HG03064 (cell line): ENCODE data around the gene SIGLEC9.
"Not testable (repeated sequence)": the region's sequence is repeated elsewhere in the genome, so short reads cannot be mapped to it uniquely, and the experiment has no call there.

Experiments
- ATAC-seq: cut with Tn5 transposase; IDR thresholded peaks from one replicate; pipeline ENCODE4 v1.9.1; 2021; ENCODE audit warnings: low read depth; ENCODE audit not compliant: unreplicated experiment

The SIGLEC9 gene

GRCh38 chr19:51142119-51142518 is 17.4 kb downstream of the SIGLEC9 start, which contains the start of gene SIGLEC7:
TSS of gene SIGLEC7 (plus strand) at chr19:51142301. CDS start at chr19:51142370, 69 bp downstream.
- ATAC-seq, result no peak

GRCh38 chr19:51142809-51143475 is 18.2 kb downstream of the SIGLEC9 start:
- ATAC-seq, result not testable (repeated sequence)

GRCh38 chr19:51143486-51143885 is 18.8 kb downstream of the SIGLEC9 start:
- ATAC-seq, result no peak

- ATAC-seq, result no peak
Measured at GRCh38 chr19:51144482-51145045, 19.9 kb downstream of the SIGLEC9 start.

GRCh38 chr19:51145916-51146493 is 21.3 kb downstream of the SIGLEC9 start:
- no peak for ATAC-seq

- no peak for ATAC-seq
Measured at GRCh38 chr19:51146751-51147150, 22.0 kb downstream of the SIGLEC9 start.

- no peak for ATAC-seq
Measured at GRCh38 chr19:51147663-51148062, 23.0 kb downstream of the SIGLEC9 start.

- ATAC-seq, result no peak
Measured at GRCh38 chr19:51148580-51148979, 23.9 kb downstream of the SIGLEC9 start.

- no peak for ATAC-seq
Measured at GRCh38 chr19:51150627-51151026, 25.9 kb downstream of the SIGLEC9 start.

GRCh38 chr19:51156710-51157109 is 32.0 kb downstream of the SIGLEC9 start:
- ATAC-seq, result no peak

GRCh38 chr19:51157265-51157664 is 32.6 kb downstream of the SIGLEC9 start:
- no peak for ATAC-seq

GRCh38 chr19:51158474-51159129 is 33.9 kb downstream of the SIGLEC9 start:
- no peak for ATAC-seq

- no peak for ATAC-seq
Measured at GRCh38 chr19:51159656-51160055, 35.0 kb downstream of the SIGLEC9 start.

GRCh38 chr19:51161266-51161665 is 36.6 kb downstream of the SIGLEC9 start:
- no peak for ATAC-seq

GRCh38 chr19:51161867-51162496 is 37.3 kb downstream of the SIGLEC9 start:
- no peak for ATAC-seq

GRCh38 chr19:51163257-51163656 is 38.6 kb downstream of the SIGLEC9 start:
- no peak for ATAC-seq

- ATAC-seq, result no peak
Measured at GRCh38 chr19:51164215-51164614, 39.5 kb downstream of the SIGLEC9 start.

- no peak for ATAC-seq
Measured at GRCh38 chr19:51166846-51167490, 42.3 kb downstream of the SIGLEC9 start.

- ATAC-seq, result no peak
Measured at GRCh38 chr19:51168564-51169282, 44.0 kb downstream of the SIGLEC9 start.
